ENCODE data around the gene RAB40A.
"Not testable (repeated sequence)": the region's sequence is repeated elsewhere in the genome, so short reads cannot be mapped to it uniquely, and the experiment has no call there.

The RAB40A gene

GRCh38 chrX:103495786-103496185 lies 23.5 kb downstream of the RAB40A start:
- DNase-seq (ENCODE audit: low read depth) = no peak
- TF ChIP-seq, protein P1, sequence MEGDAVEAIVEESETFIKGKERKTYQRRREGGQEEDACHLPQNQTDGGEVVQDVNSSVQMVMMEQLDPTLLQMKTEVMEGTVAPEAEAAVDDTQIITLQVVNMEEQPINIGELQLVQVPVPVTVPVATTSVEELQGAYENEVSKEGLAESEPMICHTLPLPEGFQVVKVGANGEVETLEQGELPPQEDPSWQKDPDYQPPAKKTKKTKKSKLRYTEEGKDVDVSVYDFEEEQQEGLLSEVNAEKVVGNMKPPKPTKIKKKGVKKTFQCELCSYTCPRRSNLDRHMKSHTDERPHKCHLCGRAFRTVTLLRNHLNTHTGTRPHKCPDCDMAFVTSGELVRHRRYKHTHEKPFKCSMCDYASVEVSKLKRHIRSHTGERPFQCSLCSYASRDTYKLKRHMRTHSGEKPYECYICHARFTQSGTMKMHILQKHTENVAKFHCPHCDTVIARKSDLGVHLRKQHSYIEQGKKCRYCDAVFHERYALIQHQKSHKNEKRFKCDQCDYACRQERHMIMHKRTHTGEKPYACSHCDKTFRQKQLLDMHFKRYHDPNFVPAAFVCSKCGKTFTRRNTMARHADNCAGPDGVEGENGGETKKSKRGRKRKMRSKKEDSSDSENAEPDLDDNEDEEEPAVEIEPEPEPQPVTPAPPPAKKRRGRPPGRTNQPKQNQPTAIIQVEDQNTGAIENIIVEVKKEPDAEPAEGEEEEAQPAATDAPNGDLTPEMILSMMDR (IDR thresholded peaks at IDR 0.05; ENCODE audit: control insufficient read depth, extremely low read depth, insufficient read depth) = no peak
- no peak overlapping the region for H3K4me3 ChIP-seq (ENCODE audit: low read depth, low read length)

DNA sequence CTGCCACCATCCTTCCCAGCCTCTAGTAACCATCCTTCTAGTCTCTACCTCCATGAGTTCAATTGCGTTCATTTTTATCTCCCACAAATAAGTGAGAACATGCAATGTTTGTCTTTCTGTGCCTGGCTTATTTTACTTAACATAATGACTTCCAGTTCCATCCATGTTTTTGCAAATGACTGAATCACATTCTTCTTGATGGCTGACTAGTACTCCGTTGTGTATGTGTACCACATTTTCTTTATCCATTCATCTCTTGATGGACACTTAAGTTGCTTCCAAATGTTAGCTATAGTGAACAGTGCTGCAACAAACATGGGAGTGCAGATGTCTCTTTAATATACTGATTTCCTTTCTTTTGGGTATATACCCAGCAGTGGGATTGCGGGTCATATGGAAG lies 25.7 kb downstream of the RAB40A start:
- H3K4me3 ChIP-seq (ENCODE audit: low read depth, low read length); DNase-seq (ENCODE audit: low read depth): not testable (repeated sequence)

GRCh38 chrX:103489733-103490132 lies 29.6 kb downstream of the RAB40A start:
- DNase-seq (ENCODE audit: low read depth); H3K4me3 ChIP-seq (ENCODE audit: low read depth, low read length): not testable (repeated sequence)
- TF ChIP-seq, protein P1 (IDR thresholded peaks at IDR 0.05; ENCODE audit: control insufficient read depth, extremely low read depth, insufficient read depth) = peak; percentile 60

DNA sequence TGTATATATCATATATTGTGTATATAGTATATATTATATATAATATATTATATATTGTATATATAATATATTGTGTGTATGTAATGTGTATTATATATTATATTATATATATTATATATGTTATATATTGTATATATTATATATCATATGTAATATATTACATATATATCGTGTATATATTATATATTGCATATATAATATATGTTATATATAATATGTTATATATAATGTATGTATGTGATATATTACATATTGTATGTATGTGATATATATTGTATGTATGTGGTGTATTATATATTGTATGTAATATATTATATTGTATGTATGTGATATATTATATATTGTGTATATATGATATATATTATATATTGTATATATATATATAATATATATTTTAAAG lies 30.5 kb downstream of the RAB40A start:
- no peak for DNase-seq (ENCODE audit: low read depth)
- H3K4me3 ChIP-seq (ENCODE audit: low read depth, low read length) = no peak overlapping the region
- TF ChIP-seq, protein P1 (IDR thresholded peaks at IDR 0.05; ENCODE audit: control insufficient read depth, extremely low read depth, insufficient read depth) = no peak

DNA sequence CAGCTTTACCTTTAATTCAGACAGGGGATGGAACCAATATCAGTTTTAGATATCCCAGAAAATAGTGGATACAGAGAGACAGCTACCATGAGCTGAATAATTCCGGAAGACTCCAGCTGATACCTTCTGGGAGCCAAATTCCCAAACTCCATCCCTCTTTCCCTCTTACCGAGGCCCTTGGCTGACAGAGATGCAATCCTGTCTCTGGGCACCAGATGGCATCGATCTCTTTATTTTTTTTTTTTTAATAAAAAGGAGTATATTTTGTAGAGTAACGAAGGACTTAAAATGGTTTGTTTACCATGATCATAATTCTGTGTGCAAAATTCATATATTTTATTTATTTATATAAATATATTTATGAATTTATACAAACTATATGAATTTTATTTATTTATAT lies 31.0 kb downstream of the RAB40A start:
- TF ChIP-seq, protein P1 (IDR thresholded peaks at IDR 0.05; ENCODE audit: control insufficient read depth, extremely low read depth, insufficient read depth) = peak; percentile 34; the same call in 1 of the 2 replicates
- no peak for DNase-seq (ENCODE audit: low read depth)
- no peak overlapping the region for H3K4me3 ChIP-seq (ENCODE audit: low read depth, low read length)

- no peak overlapping the region for H3K4me3 ChIP-seq (ENCODE audit: low read depth, low read length)
- no peak for DNase-seq (ENCODE audit: low read depth)
- TF ChIP-seq, protein P1 (IDR thresholded peaks at IDR 0.05; ENCODE audit: control insufficient read depth, extremely low read depth, insufficient read depth) = no peak
Measured at GRCh38 chrX:103483720-103484119, 35.6 kb downstream of the RAB40A start.

- no peak for DNase-seq (ENCODE audit: low read depth)
- no peak overlapping the region for H3K4me3 ChIP-seq (ENCODE audit: low read depth, low read length)
- TF ChIP-seq, protein P1 (IDR thresholded peaks at IDR 0.05; ENCODE audit: control insufficient read depth, extremely low read depth, insufficient read depth) = no peak
Measured at GRCh38 chrX:103480526-103480925, 38.8 kb downstream of the RAB40A start.
